GM12892 (cell line): Measurements from ENCODE around the gene HOXC9.

Experiments
- POLR2A ChIP-seq: IDR thresholded peaks from 2 replicates; pipeline ENCODE4 v1.6.1; 2011; ENCODE audit warnings: low read depth, low read length, control low read depth
- POLR2AphosphoS5 ChIP-seq: IDR thresholded peaks from 2 replicates; pipeline ENCODE4 v1.6.1; 2011; ENCODE audit warnings: low read depth, low read length, control low read depth
- TAF1 ChIP-seq: IDR thresholded peaks from 2 replicates; pipeline ENCODE4 v1.6.1; 2011; ENCODE audit warnings: low read depth, mild to moderate bottlenecking, control low read depth, low read length, borderline replicate concordance

GRCh38 chr12:54041097-54041690 is 41.2 kb downstream of the HOXC9 start:
- TF ChIP-seq TAF1 (no peak), POLR2AphosphoS5 (no peak), POLR2A (no peak)
